Measurements from ENCODE around the gene PHF20.

The PHF20 gene

DNA sequence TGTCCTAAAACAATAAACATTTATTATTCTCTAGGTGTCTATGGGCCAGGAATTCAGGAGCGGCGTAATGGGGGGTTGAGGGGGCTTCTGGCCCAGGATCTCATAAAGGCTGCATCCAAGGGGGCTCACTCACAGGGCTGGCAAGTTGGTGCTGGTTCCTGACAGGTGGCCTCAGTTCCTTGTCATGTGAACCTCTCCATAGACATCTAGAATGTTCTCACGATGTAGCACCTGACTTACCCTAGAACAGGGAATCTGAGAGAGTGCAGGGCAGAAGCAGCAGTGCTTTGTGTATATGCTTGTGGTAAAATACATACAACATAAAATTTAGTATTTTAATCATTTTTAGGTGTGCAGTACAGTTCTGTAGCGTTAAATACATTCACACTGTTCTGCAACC is 57.1 kb downstream of the PHF20 start:
- TF ChIP-seq, protein P1, sequence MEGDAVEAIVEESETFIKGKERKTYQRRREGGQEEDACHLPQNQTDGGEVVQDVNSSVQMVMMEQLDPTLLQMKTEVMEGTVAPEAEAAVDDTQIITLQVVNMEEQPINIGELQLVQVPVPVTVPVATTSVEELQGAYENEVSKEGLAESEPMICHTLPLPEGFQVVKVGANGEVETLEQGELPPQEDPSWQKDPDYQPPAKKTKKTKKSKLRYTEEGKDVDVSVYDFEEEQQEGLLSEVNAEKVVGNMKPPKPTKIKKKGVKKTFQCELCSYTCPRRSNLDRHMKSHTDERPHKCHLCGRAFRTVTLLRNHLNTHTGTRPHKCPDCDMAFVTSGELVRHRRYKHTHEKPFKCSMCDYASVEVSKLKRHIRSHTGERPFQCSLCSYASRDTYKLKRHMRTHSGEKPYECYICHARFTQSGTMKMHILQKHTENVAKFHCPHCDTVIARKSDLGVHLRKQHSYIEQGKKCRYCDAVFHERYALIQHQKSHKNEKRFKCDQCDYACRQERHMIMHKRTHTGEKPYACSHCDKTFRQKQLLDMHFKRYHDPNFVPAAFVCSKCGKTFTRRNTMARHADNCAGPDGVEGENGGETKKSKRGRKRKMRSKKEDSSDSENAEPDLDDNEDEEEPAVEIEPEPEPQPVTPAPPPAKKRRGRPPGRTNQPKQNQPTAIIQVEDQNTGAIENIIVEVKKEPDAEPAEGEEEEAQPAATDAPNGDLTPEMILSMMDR (IDR thresholded peaks at IDR 0.05; ENCODE audit: insufficient read depth, low read length): no peak
- TF ChIP-seq GABPA (IDR thresholded peaks at IDR 0.05; ENCODE audit: low read depth): no peak
- TF ChIP-seq SPI1 (IDR thresholded peaks at IDR 0.05; ENCODE audit: borderline replicate concordance, low read depth): no peak
- TF ChIP-seq, protein P2, sequence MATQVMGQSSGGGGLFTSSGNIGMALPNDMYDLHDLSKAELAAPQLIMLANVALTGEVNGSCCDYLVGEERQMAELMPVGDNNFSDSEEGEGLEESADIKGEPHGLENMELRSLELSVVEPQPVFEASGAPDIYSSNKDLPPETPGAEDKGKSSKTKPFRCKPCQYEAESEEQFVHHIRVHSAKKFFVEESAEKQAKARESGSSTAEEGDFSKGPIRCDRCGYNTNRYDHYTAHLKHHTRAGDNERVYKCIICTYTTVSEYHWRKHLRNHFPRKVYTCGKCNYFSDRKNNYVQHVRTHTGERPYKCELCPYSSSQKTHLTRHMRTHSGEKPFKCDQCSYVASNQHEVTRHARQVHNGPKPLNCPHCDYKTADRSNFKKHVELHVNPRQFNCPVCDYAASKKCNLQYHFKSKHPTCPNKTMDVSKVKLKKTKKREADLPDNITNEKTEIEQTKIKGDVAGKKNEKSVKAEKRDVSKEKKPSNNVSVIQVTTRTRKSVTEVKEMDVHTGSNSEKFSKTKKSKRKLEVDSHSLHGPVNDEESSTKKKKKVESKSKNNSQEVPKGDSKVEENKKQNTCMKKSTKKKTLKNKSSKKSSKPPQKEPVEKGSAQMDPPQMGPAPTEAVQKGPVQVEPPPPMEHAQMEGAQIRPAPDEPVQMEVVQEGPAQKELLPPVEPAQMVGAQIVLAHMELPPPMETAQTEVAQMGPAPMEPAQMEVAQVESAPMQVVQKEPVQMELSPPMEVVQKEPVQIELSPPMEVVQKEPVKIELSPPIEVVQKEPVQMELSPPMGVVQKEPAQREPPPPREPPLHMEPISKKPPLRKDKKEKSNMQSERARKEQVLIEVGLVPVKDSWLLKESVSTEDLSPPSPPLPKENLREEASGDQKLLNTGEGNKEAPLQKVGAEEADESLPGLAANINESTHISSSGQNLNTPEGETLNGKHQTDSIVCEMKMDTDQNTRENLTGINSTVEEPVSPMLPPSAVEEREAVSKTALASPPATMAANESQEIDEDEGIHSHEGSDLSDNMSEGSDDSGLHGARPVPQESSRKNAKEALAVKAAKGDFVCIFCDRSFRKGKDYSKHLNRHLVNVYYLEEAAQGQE (IDR thresholded peaks at IDR 0.05; ENCODE audit: insufficient replicate concordance, low read depth): no peak
- no peak for TF ChIP-seq POLR2AphosphoS5 (IDR thresholded peaks at IDR 0.05; ENCODE audit: low read depth)
- no peak for DNase-seq (ENCODE audit: low read depth in 1 of 2, low spot score in 1 of 2)
- Histone ChIP-seq H3K27me3 (ENCODE audit: insufficient read depth, poor library complexity, severe bottlenecking) (no peaks in the 10 kb centered on the region), H3K27ac (replicated peaks) (no peak overlapping the region), H3K4me3 (replicated peaks; ENCODE audit: insufficient read depth, low read length) (no peak overlapping the region)

DNA sequence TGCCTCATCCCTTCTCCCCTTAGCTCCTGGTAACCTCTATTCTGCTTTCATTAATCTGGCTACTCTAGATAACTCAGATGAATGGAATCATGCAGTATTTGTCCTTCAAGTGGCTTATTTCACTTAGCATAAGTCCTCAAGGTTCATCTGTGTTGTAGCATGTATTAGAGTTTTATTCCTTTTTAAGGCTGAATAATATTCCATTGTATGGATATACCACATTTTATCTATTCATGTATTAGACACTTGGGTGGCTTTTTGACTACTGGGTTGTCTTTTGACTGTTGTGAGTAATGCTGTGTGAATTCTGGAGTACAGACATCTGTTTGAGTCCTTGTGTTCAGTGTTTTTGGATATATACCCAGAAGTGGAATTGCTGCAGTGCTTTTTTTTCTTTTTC is 58.4 kb downstream of the PHF20 start:
- H3K27ac ChIP-seq (replicated peaks): no peak overlapping the region
- no peak for DNase-seq (ENCODE audit: low read depth in 1 of 2, low spot score in 1 of 2)
- no peak for TF ChIP-seq GABPA (IDR thresholded peaks at IDR 0.05; ENCODE audit: low read depth)
- TF ChIP-seq, protein P2 (IDR thresholded peaks at IDR 0.05; ENCODE audit: insufficient replicate concordance, low read depth): no peak
- no peak for TF ChIP-seq POLR2AphosphoS5 (IDR thresholded peaks at IDR 0.05; ENCODE audit: low read depth)
- no peak for TF ChIP-seq SPI1 (IDR thresholded peaks at IDR 0.05; ENCODE audit: borderline replicate concordance, low read depth)
- TF ChIP-seq, protein P1 (IDR thresholded peaks at IDR 0.05; ENCODE audit: insufficient read depth, low read length): no peak
- H3K27me3 ChIP-seq (ENCODE audit: insufficient read depth, poor library complexity, severe bottlenecking): no peaks in the 10 kb centered on the region
- no peak overlapping the region for H3K4me3 ChIP-seq (replicated peaks; ENCODE audit: insufficient read depth, low read length)

DNA sequence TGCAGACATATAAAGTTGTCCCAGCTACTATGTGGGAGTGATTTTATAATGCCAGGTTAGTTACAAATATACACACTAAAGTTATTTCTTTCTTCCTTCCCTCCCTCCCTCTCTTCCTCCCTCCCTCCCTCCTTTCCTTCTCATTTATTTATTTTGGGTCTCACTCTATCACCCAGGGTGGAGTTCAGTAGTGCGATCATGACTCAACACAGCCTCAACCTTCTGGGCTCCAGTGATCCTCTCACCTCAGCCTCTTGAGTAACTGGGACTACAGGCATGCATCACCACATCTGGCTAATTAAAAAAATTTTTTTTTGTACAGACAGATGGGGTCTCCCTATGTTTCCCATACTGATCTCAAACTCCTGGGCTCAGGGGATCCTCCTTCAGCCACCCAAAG is 59.2 kb downstream of the PHF20 start:
- TF ChIP-seq POLR2AphosphoS5 (IDR thresholded peaks at IDR 0.05; ENCODE audit: low read depth) (no peak), SPI1 (IDR thresholded peaks at IDR 0.05; ENCODE audit: borderline replicate concordance, low read depth) (no peak), GABPA (IDR thresholded peaks at IDR 0.05; ENCODE audit: low read depth) (no peak)
- TF ChIP-seq, protein P2 (IDR thresholded peaks at IDR 0.05; ENCODE audit: insufficient replicate concordance, low read depth): no peak
- TF ChIP-seq, protein P1 (IDR thresholded peaks at IDR 0.05; ENCODE audit: insufficient read depth, low read length): no peak
- no peak for DNase-seq (ENCODE audit: low read depth in 1 of 2, low spot score in 1 of 2)

More for the DNA sequence above, 59.2 kb downstream of the PHF20 start:
- Histone ChIP-seq H3K4me3 (replicated peaks; ENCODE audit: insufficient read depth, low read length) (no peak overlapping the region), H3K27ac (replicated peaks) (no peak overlapping the region), H3K27me3 (ENCODE audit: insufficient read depth, poor library complexity, severe bottlenecking) (no peaks in the 10 kb centered on the region)

All from HL-60 (cell line).